Thyroid gland (tissue), 4 donors: ENCODE results near the gene DUSP8. TPM values are rescaled to one million over a fixed set of nuclear protein-coding genes. Genes with fewer than 3 reads are reported as not detected.

ENCODE experiments used
- DNase-seq, 2 donors: peaks; one replicate each; pipeline ENCODE4 v3.0.0-alpha.2; 2019
- H3K27ac ChIP-seq, 3 donors: fragments of 200-600 bp; sonication (generic); 1 replicate in 2 of 3; 2 replicates in 1 of 3; pipeline ENCODE4 v1.5.1; 2016 to 2019; ENCODE audit warnings: mild to moderate bottlenecking in 1 of 3, moderate library complexity in 1 of 3
- H3K27me3 ChIP-seq: fragments of 200-600 bp; sonication (generic); one replicate; pipeline ENCODE4 v1.5.1; 2019
- H3K36me3 ChIP-seq, 2 donors: fragments of 200-600 bp; sonication (generic); one replicate each; pipeline ENCODE4 v1.5.1; 2016 to 2019
- H3K4me1 ChIP-seq, 2 donors: fragments of 200-600 bp; sonication (generic); one replicate each; pipeline ENCODE4 v1.5.1; 2017 to 2019
- H3K4me3 ChIP-seq, 3 donors: fragments of 200-600 bp; sonication (generic); replicated peaks in 1 of 3; 1 replicate in 2 of 3; 2 replicates in 1 of 3; pipeline ENCODE4 v1.5.1; 2016; ENCODE audit warnings: mild to moderate bottlenecking in 1 of 3
- H3K9me3 ChIP-seq: fragments of 200-600 bp; sonication (generic); one replicate; pipeline ENCODE4 v1.5.1; 2017
- CTCF ChIP-seq, 6 experiments: fragments of 200-600 bp in 3 of 6; fragments of 450-650 bp in 3 of 6; sonication (generic) in 3 of 6; IDR thresholded peaks; one replicate each; pipeline ENCODE4 v1.5.1; 2016 to 2019; ENCODE audit warnings: antibody characterized with exemption in 6 of 6, mild to moderate bottlenecking in 2 of 6, inconsistent platforms in 1 of 6, moderate library complexity in 1 of 6
- POLR2A ChIP-seq, 2 donors: fragments of 450-650 bp; IDR thresholded peaks; one replicate each; pipeline ENCODE4 v1.6.1; 2017; ENCODE audit warnings: antibody characterized with exemption in 2 of 2, mild to moderate bottlenecking in 2 of 2, moderate library complexity in 1 of 2
- WGBS, 2 donors: methylation state at CpG; one replicate each; pipeline ENCODE4 v1.1.5; 2017; 5-methylcytosine and 5-hydroxymethylcytosine counted together
- intact Hi-C: fragments of 100-400 bp; cut with DNase I; formaldehyde crosslinking; loops from one replicate; pipeline ENCODE4 v1.15.1; 2023
- total RNA-seq, 4 donors: library from RNA; depleted of rRNA; stranded (reverse); fragments of >200 nt; gene quantifications; one replicate each; pipeline ENCODE4 v1.2.3, GENCODE V29; 2016

Gene DUSP8
- total RNA-seq, 4 donors from 2014 or later: 1.3 to 3.5 (median 2.5) TPM

GRCh38 chr11:1560002-1560648, 11.9 kb downstream of the DUSP8 start:
- no peak for DNase-seq
- Histone ChIP-seq H3K27me3 (no peaks in the 10 kb centered on the region), H3K4me1 (peaks cover 7 to 21% of the 10 kb centered on the region in 2 donors), H3K36me3 (peaks cover 5 to 9% of the 10 kb centered on the region in 2 donors), H3K27ac (peak overlapping the region in 1 of 3 donors; percentile 55), H3K4me3 (no peak overlapping the region), H3K9me3 (no peaks in the 10 kb centered on the region)
- TF ChIP-seq POLR2A (IDR thresholded peaks at IDR 0.05): no peak
- TF ChIP-seq CTCF (IDR thresholded peaks at IDR 0.05): no peak
- 75 to 85% methylated on average over 8 to 10 of the region's 15 CpGs for WGBS, 2 donors
- intact Hi-C loops: no loop called here

GRCh38 chr11:1559111-1559951, 12.7 kb downstream of the DUSP8 start:
- peak; percentile 79 to 84 for DNase-seq
- Histone ChIP-seq H3K36me3 (peaks cover 5 to 9% of the 10 kb centered on the region in 2 donors), H3K27me3 (no peaks in the 10 kb centered on the region), H3K4me3 (no peak overlapping the region), H3K9me3 (no peaks in the 10 kb centered on the region), H3K27ac (peak overlapping the region in 2 of 3 donors; percentile 23 to 55), H3K4me1 (peaks cover 9 to 29% of the 10 kb centered on the region in 2 donors)
- intact Hi-C loops: no loop called here
- 57 to 70% methylated on average over 11 to 16 of the region's 29 CpGs for WGBS, 2 donors
- TF ChIP-seq CTCF (IDR thresholded peaks at IDR 0.05) (peak in 1 of 6 experiments; percentile 5), POLR2A (IDR thresholded peaks at IDR 0.05) (no peak)

- peak overlapping the region in 2 of 3 donors; percentile 23 to 55 for H3K27ac ChIP-seq
- H3K36me3 ChIP-seq: peaks cover 5 to 9% of the 10 kb centered on the region in 2 donors
- DNase-seq: no peak
- H3K4me1 ChIP-seq: peaks cover 14 to 33% of the 10 kb centered on the region in 2 donors
- intact Hi-C loops: no loop called here
- no peaks in the 10 kb centered on the region for H3K9me3 ChIP-seq
- 66 to 75% methylated on average over 7 to 11 of the region's 12 CpGs for WGBS, 2 donors
- TF ChIP-seq POLR2A (IDR thresholded peaks at IDR 0.05): no peak
- TF ChIP-seq CTCF (IDR thresholded peaks at IDR 0.05): no peak
- no peaks in the 10 kb centered on the region for H3K27me3 ChIP-seq
- H3K4me3 ChIP-seq: no peak overlapping the region
Observed at GRCh38 chr11:1558775-1559110, 13.3 kb downstream of the DUSP8 start.

- H3K4me3 ChIP-seq: no peak overlapping the region
- peak; percentile 47 to 53 for DNase-seq
Observed at GRCh38 chr11:1557904-1558774, 13.9 kb downstream of the DUSP8 start.

More at GRCh38 chr11:1557904-1558774, 13.9 kb downstream of the DUSP8 start:
- no peaks in the 10 kb centered on the region for H3K27me3 ChIP-seq
- H3K9me3 ChIP-seq: no peaks in the 10 kb centered on the region
- intact Hi-C loops: no loop called here
- peak overlapping the region in 2 of 3 donors; percentile 23 to 55 for H3K27ac ChIP-seq
- peaks cover 16 to 37% of the 10 kb centered on the region in 2 donors for H3K4me1 ChIP-seq
- TF ChIP-seq CTCF (IDR thresholded peaks at IDR 0.05): no peak
- no peak for TF ChIP-seq POLR2A (IDR thresholded peaks at IDR 0.05)
- peaks cover 5 to 9% of the 10 kb centered on the region in 2 donors for H3K36me3 ChIP-seq
- 63 to 67% methylated on average over 29 of the region's 29 CpGs for WGBS, 2 donors
